Peyer's patch (tissue), 4 donors: Measurements from ENCODE around the gene SUZ12. TPM values are rescaled to one million over a fixed set of nuclear protein-coding genes. Genes with fewer than 3 reads are reported as not detected.

ENCODE experiments used
- DNase-seq, 3 donors: peaks; one replicate each; pipeline ENCODE4 v3.0.0-alpha.2; 2017 to 2019
- H3K27ac ChIP-seq, 4 donors: fragments of 200-600 bp; sonication (generic); one replicate each; pipeline ENCODE4 v1.5.1; 2016 to 2019
- H3K27me3 ChIP-seq, 2 donors: fragments of 200-600 bp; sonication (generic); one replicate each; pipeline ENCODE4 v1.5.1; 2019
- H3K36me3 ChIP-seq, 3 donors: fragments of 200-600 bp; sonication (generic); one replicate each; pipeline ENCODE4 v1.5.1; 2016 to 2019
- H3K4me1 ChIP-seq, 4 donors: fragments of 200-600 bp; sonication (generic); one replicate each; pipeline ENCODE4 v1.5.1; 2016 to 2019
- H3K4me3 ChIP-seq, 4 donors: fragments of 200-600 bp; sonication (generic); 1 replicate in 3 of 4; 2 replicates in 1 of 4; pipeline ENCODE4 v1.5.1; 2016 to 2019; ENCODE audit warnings: mild to moderate bottlenecking in 1 of 4
- H3K9me3 ChIP-seq, 4 donors: fragments of 200-600 bp; sonication (generic); one replicate each; pipeline ENCODE4 v1.5.1; 2016 to 2019; ENCODE audit warnings: mild to moderate bottlenecking in 1 of 4
- POLR2A ChIP-seq, 2 donors: fragments of 450-650 bp; IDR thresholded peaks; one replicate each; pipeline ENCODE4 v1.5.1; 2017; ENCODE audit warnings: antibody characterized with exemption in 2 of 2, mild to moderate bottlenecking in 2 of 2, moderate library complexity in 2 of 2
- total RNA-seq, 4 donors: library from RNA; depleted of rRNA; stranded (reverse); fragments of >200 nt; gene quantifications; one replicate each; pipeline ENCODE4 v1.1.0, GENCODE V29; 2016
- TF ChIP-seq, protein P1 (sequence below), 6 experiments: fragments of 450-650 bp in 4 of 6; fragments of 200-600 bp in 2 of 6; sonication (generic) in 1 of 6; IDR thresholded peaks; one replicate each; pipeline ENCODE4 v1.5.1; 2017 to 2019; ENCODE audit warnings: antibody characterized with exemption in 6 of 6, mild to moderate bottlenecking in 3 of 6, moderate library complexity in 1 of 6

SUZ12 gene
- total RNA-seq, 4 donors from 2014 or later, result 18.7 to 46.2 (median 20.4) TPM

DNA sequence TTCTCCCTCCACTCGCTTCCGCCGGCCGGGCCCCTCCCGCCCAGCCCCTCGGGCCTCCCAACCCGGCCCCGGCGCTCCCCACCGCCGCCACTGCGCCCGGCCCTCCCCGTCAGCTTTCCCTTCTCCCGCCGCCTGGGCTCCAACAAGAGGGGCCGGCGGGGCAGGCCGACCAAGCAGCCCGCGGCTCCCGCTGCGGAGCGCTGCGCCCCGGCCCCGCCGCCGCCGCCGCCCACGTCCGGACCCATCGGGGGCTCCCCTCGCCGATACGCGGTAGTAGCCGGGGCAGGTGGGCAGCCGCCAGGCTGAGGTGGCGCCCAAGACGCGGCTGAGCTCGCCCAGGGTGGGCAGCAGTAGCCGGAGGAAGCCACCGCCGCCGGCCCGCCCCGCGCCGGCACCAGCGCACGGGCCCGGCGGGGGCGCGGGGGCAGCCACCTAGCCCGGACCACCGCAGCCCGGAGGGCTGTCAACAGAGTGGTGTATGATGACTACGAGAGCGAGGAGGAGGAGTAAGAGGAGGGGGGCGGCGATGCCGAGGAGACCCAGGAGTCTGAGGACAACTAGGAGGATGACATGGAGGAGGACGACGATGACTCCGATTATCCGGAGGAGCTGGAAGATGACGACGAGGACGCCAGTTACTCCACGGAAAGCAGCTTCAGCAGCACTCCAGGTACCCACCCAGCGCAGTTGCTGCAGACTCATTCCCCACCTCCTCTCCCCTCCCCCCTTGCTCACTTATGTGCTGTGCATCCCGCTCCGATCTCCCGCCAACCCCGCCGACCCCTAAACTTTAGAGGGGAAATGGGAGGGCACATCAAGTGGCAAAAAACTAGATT, 70.9 kb downstream of the SUZ12 start:
- H3K4me3 ChIP-seq, result peak overlapping the region; percentile 84 to 97 (median 90)
- no peaks in the 10 kb centered on the region for H3K27me3 ChIP-seq
- peak in 2 of 3 donors; percentile 51 to 64 for DNase-seq
- peaks cover 0 to 15% (median 9%) of the 10 kb centered on the region in 4 donors for H3K4me1 ChIP-seq
- peak overlapping the region; percentile 87 to 93 (median 90) for H3K27ac ChIP-seq
- no peaks in the 10 kb centered on the region for H3K9me3 ChIP-seq
- TF ChIP-seq, protein P1, sequence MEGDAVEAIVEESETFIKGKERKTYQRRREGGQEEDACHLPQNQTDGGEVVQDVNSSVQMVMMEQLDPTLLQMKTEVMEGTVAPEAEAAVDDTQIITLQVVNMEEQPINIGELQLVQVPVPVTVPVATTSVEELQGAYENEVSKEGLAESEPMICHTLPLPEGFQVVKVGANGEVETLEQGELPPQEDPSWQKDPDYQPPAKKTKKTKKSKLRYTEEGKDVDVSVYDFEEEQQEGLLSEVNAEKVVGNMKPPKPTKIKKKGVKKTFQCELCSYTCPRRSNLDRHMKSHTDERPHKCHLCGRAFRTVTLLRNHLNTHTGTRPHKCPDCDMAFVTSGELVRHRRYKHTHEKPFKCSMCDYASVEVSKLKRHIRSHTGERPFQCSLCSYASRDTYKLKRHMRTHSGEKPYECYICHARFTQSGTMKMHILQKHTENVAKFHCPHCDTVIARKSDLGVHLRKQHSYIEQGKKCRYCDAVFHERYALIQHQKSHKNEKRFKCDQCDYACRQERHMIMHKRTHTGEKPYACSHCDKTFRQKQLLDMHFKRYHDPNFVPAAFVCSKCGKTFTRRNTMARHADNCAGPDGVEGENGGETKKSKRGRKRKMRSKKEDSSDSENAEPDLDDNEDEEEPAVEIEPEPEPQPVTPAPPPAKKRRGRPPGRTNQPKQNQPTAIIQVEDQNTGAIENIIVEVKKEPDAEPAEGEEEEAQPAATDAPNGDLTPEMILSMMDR (IDR thresholded peaks at IDR 0.05), result no peak
- TF ChIP-seq POLR2A (IDR thresholded peaks at IDR 0.05), result no peak
- no peaks in the 10 kb centered on the region for H3K36me3 ChIP-seq

DNA sequence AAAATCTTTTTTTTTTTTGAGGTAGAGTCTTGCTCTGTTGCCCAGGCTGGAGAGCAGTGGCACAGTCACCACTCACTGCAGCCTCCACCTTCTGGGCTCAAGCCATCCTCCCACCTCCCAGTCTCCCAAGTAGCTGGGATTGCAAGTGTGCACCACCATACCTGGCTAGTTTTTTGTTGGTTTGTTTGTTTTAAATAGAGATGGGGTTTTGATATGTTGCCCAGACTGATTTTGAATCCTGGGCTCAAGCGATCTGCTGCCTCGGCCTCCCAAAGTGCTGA, 72.4 kb downstream of the SUZ12 start:
- H3K27me3 ChIP-seq, result no peaks in the 10 kb centered on the region
- peaks cover 0 to 15% (median 9%) of the 10 kb centered on the region in 4 donors for H3K4me1 ChIP-seq
- H3K36me3 ChIP-seq, result no peaks in the 10 kb centered on the region
- no peaks in the 10 kb centered on the region for H3K9me3 ChIP-seq
- peak overlapping the region in 2 of 4 donors; percentile 11 to 87 for H3K4me3 ChIP-seq
- DNase-seq, result no peak
- no peak overlapping the region for H3K27ac ChIP-seq
- TF ChIP-seq, protein P1 (IDR thresholded peaks at IDR 0.05), result no peak
- TF ChIP-seq POLR2A (IDR thresholded peaks at IDR 0.05), result no peak

DNA sequence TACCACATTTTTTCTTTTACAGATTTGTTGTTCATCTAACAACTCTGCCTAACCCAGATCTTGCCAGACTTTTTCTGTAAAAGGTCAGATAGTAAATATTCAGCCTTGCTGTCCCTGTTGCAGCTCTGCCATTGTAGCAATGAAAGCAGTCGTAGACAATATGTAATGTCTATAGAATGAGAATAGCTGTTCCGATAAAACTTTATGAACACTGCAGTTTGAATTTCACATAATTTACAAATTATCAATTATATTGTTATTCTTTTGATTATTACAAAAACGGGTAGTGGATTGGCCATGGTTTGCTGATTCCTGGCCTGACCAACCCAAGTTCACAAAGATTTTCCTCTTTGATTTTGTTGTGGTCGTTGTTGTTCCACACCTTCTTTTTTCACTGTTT, 73.3 kb downstream of the SUZ12 start:
- DNase-seq, result no peak
- H3K27me3 ChIP-seq, result no peaks in the 10 kb centered on the region
- no peak overlapping the region for H3K27ac ChIP-seq
- no peaks in the 10 kb centered on the region for H3K9me3 ChIP-seq
- no peak overlapping the region for H3K4me3 ChIP-seq
- no peaks in the 10 kb centered on the region for H3K36me3 ChIP-seq
- peaks cover 0 to 18% (median 9%) of the 10 kb centered on the region in 4 donors for H3K4me1 ChIP-seq
- TF ChIP-seq, protein P1 (IDR thresholded peaks at IDR 0.05), result no peak
- no peak for TF ChIP-seq POLR2A (IDR thresholded peaks at IDR 0.05)

DNA sequence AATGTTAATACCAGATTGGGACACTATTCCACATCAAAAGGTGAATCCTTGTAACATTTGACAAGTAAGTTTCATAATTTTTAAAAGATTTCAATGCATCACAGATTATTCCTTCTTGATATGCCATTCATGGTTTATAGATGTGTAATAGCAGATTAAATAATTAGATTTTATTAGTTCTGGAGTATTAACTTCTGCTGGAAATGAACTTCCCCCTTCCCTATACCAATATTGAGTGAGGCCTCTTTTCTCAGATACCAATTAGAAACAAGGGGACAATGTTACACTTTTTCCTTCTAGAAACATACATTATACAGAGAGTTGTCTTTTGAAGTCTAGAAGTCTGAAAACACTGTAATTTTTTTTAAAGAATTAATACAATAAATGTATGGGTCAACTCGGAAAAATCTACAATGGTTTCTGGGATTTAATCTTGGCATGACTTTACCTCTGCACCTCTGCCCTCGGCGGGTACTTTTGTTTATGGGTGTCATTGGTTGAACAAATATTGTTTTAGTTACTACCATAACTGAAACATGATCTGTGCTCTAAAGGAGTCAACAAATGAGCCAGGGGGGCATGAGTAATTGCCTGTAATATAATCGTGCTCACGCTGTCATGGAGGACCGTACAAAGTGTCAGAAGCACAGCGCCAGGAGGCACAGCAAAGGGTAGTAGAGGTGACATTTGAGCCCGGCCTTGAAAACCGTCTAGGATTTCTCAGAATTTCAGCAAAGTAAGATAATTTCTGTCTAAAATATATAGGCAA, 78.6 kb downstream of the SUZ12 start:
- no peak overlapping the region for H3K27ac ChIP-seq
- peaks cover 0 to 7% (median 0%) of the 10 kb centered on the region in 3 donors for H3K36me3 ChIP-seq
- no peak for DNase-seq
- no peak overlapping the region for H3K4me3 ChIP-seq
- H3K9me3 ChIP-seq, result no peaks in the 10 kb centered on the region
- no peaks in the 10 kb centered on the region for H3K27me3 ChIP-seq
- H3K4me1 ChIP-seq, result peaks cover 0 to 9% (median 0%) of the 10 kb centered on the region in 4 donors
- TF ChIP-seq POLR2A (IDR thresholded peaks at IDR 0.05), result no peak
- TF ChIP-seq, protein P1 (IDR thresholded peaks at IDR 0.05), result no peak

DNA sequence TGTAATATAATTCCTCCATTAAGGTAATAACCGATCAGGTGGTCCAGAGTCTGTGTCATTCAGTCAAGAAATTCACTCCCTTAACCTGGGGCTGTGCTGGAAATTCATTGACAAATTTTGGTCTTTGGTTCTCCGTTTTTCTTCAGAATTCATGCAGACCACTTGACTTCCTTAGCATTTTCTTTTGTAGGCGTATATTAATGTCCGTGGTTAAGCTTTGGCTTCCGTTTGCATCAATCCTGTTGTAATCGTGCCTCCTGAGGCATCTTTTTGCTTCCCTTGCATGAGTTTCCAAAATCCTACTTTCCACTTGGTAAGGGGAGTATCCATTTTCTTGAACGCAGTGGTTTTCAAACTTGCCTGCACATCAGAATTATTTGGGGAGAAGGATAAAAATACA, 79.4 kb downstream of the SUZ12 start:
- Histone ChIP-seq H3K27ac (no peak overlapping the region), H3K4me3 (no peak overlapping the region), H3K36me3 (peaks cover 0 to 15% (median 0%) of the 10 kb centered on the region in 3 donors), H3K9me3 (no peaks in the 10 kb centered on the region), H3K27me3 (no peaks in the 10 kb centered on the region), H3K4me1 (peaks cover 0 to 9% (median 0%) of the 10 kb centered on the region in 4 donors)
- TF ChIP-seq POLR2A (IDR thresholded peaks at IDR 0.05), result no peak
- TF ChIP-seq, protein P1 (IDR thresholded peaks at IDR 0.05), result no peak
- DNase-seq, result no peak
